ENCODE data around the gene TOX2.

- TF ChIP-seq CTCF (conservative IDR thresholded peaks at IDR 0.05 in 1 of 2, IDR thresholded peaks at IDR 0.05 in 1 of 2; ENCODE audit: extremely low read depth in 1 of 2, insufficient read depth in 1 of 2, low read depth in 1 of 2, low read length in 2 of 2) (no peak), EZH2 (IDR thresholded peaks at IDR 0.05; ENCODE audit: borderline replicate concordance, low read length) (no peak)
These were observed 28.1 kb downstream of the TOX2 start for GRCh38 chr20:43942667-43943285.

Measured in mammary epithelial cell (primary cell).